CD4-positive, alpha-beta T cell (primary cell): Measurements from ENCODE around the gene RBBP7. TPM values are rescaled to one million over a fixed set of nuclear protein-coding genes. Genes with fewer than 3 reads are reported as not detected.
"Not testable (repeated sequence)": the region's sequence is repeated elsewhere in the genome, so short reads cannot be mapped to it uniquely, and the experiment has no call there.

ENCODE experiments used
- ATAC-seq: fragments of 200-7000 bp; cut with Tn5 transposase; one replicate; pipeline ENCODE4 v1.10.0; 2022; ENCODE audit warnings: mild to moderate bottlenecking; ENCODE audit not compliant: poor library complexity
- CTCF ChIA-PET: fragments of 350-600 bp; sonication (Branson Sonifier 250); formaldehyde crosslinking; loops from one replicate; lab custom pipeline; 2021; ENCODE audit warnings: antibody characterized with exemption, inconsistent platforms; lab: Charles Lee
- POLR2A ChIA-PET: fragments of 350-600 bp; sonication (Branson Sonifier 250); formaldehyde crosslinking; loops from one replicate; lab custom pipeline; 2021; ENCODE audit warnings: antibody characterized with exemption, inconsistent platforms; lab: Charles Lee
- DNase-seq, 14 experiments: peaks; one replicate each; pipeline ENCODE4 v3.0.0-alpha.2; 2013 to 2020; ENCODE audit warnings: mixed read lengths in 2 of 14
- H3K27ac ChIP-seq, 2 donors: one replicate each; pipeline versions ENCODE4 v1.5.1 to v1.7.0; 2013; ENCODE audit warnings: low read length in 2 of 2, low read depth in 1 of 2, mild to moderate bottlenecking in 1 of 2
- H3K27me3 ChIP-seq, 2 experiments: 1 replicate in 1 of 2; 2 replicates in 1 of 2; pipeline versions ENCODE4 v1.6.1 to v1.7.0; 2013; ENCODE audit warnings: low read length in 2 of 2, control low read depth in 1 of 2, mild to moderate bottlenecking in 1 of 2, moderate library complexity in 1 of 2; ENCODE audit not compliant: insufficient read depth in 2 of 2, control insufficient read depth in 1 of 2
- H3K36me3 ChIP-seq: one replicate; pipeline ENCODE4 v1.6.1; 2013; ENCODE audit warnings: low read length, control low read depth; ENCODE audit not compliant: insufficient read depth
- H3K4me1 ChIP-seq: one replicate; pipeline ENCODE4 v1.6.1; 2013; ENCODE audit warnings: low read length, control low read depth; ENCODE audit not compliant: insufficient read depth
- H3K4me3 ChIP-seq: one replicate; pipeline ENCODE4 v1.5.1; 2013; ENCODE audit warnings: mild to moderate bottlenecking, low read length, moderate library complexity
- H3K9me3 ChIP-seq, 2 experiments: 1 replicate in 1 of 2; 2 replicates in 1 of 2; pipeline versions ENCODE4 v1.6.1 to v1.7.0; 2013; ENCODE audit warnings: low read length in 2 of 2, mild to moderate bottlenecking in 2 of 2, control low read depth in 1 of 2, moderate library complexity in 1 of 2; ENCODE audit not compliant: control insufficient read depth in 1 of 2, insufficient read depth in 1 of 2
- H3K27ac Mint-ChIP-seq: one replicate; pipeline ENCODE4 v1.8.0; 2020; ENCODE audit warnings: mixed read lengths
- H3K27me3 Mint-ChIP-seq: one replicate; pipeline ENCODE4 v1.8.0; 2021; ENCODE audit warnings: mixed read lengths
- H3K36me3 Mint-ChIP-seq: one replicate; pipeline ENCODE4 v1.8.0; 2021; ENCODE audit warnings: low read depth, mixed read lengths
- H3K4me1 Mint-ChIP-seq: one replicate; pipeline ENCODE4 v1.8.0; 2021; ENCODE audit warnings: low read depth, mixed read lengths
- H3K4me3 Mint-ChIP-seq: one replicate; pipeline ENCODE4 v1.8.0; 2020; ENCODE audit warnings: mild to moderate bottlenecking, mixed read lengths
- H3K9me3 Mint-ChIP-seq: one replicate; pipeline ENCODE4 v1.8.0; 2020; ENCODE audit warnings: mixed read lengths
- CTCF ChIP-seq: fragments of 200-600 bp; IDR thresholded peaks from one replicate; pipeline ENCODE4 v1.8.0; 2022; ENCODE audit warnings: antibody characterized with exemption, mild to moderate bottlenecking
- intact Hi-C, 2 experiments: fragments of 100-400 bp; cut with DNase I in 1 of 2; cut with micrococcal nuclease in 1 of 2; formaldehyde crosslinking; loops; one replicate each; pipeline versions ENCODE4 v1.15.1 to v1.9.0; 2023 to 2025; cut with DNase I, micrococcal nuclease
- total RNA-seq, 174 experiments: library from RNA in 2 of 174; stranded (reverse) in 2 of 174; gene quantifications; one replicate each; pipeline ENCODE4 v1.2.3 and lab custom pipeline; 2021 to 2026

The RBBP7 gene
- total RNA-seq, 2 experiments from 2014 or later: 104 to 110 TPM

- no peak overlapping the region for H3K27ac Mint-ChIP-seq
- H3K9me3 Mint-ChIP-seq: no peaks in the 10 kb centered on the region
- Histone ChIP-seq H3K4me1 (no peaks in the 10 kb centered on the region), H3K4me3 (no peak overlapping the region), H3K27ac (no peak overlapping the region), H3K9me3 (no peaks in the 10 kb centered on the region), H3K36me3 (peaks cover 57% of the 10 kb centered on the region), H3K27me3 (no peaks in the 10 kb centered on the region)
- ATAC-seq (no peak), DNase-seq (no peak)
- intact Hi-C loops: no loop called here
- H3K4me3 Mint-ChIP-seq: no peak overlapping the region
- peaks cover 80% of the 10 kb centered on the region for H3K36me3 Mint-ChIP-seq
- H3K4me1 Mint-ChIP-seq: peaks cover 20% of the 10 kb centered on the region
- no peaks in the 10 kb centered on the region for H3K27me3 Mint-ChIP-seq
- POLR2A ChIA-PET: no interaction called here
- CTCF ChIA-PET: no interaction called here
- TF ChIP-seq CTCF: no peak
Measured at GRCh38 chrX:16856744-16857143, 13.4 kb downstream of the RBBP7 start.

- ATAC-seq, H3K27ac Mint-ChIP-seq: not testable (repeated sequence)
Measured at GRCh38 chrX:16856076-16856404, 14.1 kb downstream of the RBBP7 start.

GRCh38 chrX:16855363-16856075, 14.6 kb downstream of the RBBP7 start:
- peaks cover 80% of the 10 kb centered on the region for H3K36me3 Mint-ChIP-seq
- H3K4me1 Mint-ChIP-seq: peaks cover 20% of the 10 kb centered on the region
- H3K27me3 ChIP-seq: no peaks in the 10 kb centered on the region
- no peaks in the 10 kb centered on the region for H3K9me3 ChIP-seq
- H3K27ac ChIP-seq: no peak overlapping the region
- POLR2A ChIA-PET: no interaction called here
- H3K36me3 ChIP-seq: peaks cover 59% of the 10 kb centered on the region
- H3K4me3 Mint-ChIP-seq: no peak overlapping the region
- CTCF ChIA-PET: interaction anchor here (0.6 kb wide), 1 partner anchor 37 kb away, joined by 3 read pairs; no protein-coding TSS in a partner anchor
- H3K27ac Mint-ChIP-seq: no peak overlapping the region
- H3K4me3 ChIP-seq: no peak overlapping the region
- DNase-seq (no peak), ATAC-seq (no peak)
- no peaks in the 10 kb centered on the region for H3K9me3 Mint-ChIP-seq
- TF ChIP-seq CTCF: no peak
- intact Hi-C loops: no loop called here
- H3K4me1 ChIP-seq: no peaks in the 10 kb centered on the region
- H3K27me3 Mint-ChIP-seq: no peaks in the 10 kb centered on the region

More at GRCh38 chrX:16856076-16856404, 14.1 kb downstream of the RBBP7 start:
- DNase-seq: peak in 1 of 14 experiments; percentile 29
- H3K36me3 ChIP-seq: peaks cover 56% of the 10 kb centered on the region
- H3K27me3 ChIP-seq, POLR2A ChIA-PET, H3K4me3 Mint-ChIP-seq, intact Hi-C loops, H3K27me3 Mint-ChIP-seq, H3K4me1 ChIP-seq, H3K9me3 Mint-ChIP-seq, H3K9me3 ChIP-seq, H3K27ac ChIP-seq, H3K4me3 ChIP-seq: not testable (repeated sequence)
- CTCF ChIA-PET: interaction anchor here (0.6 kb wide), 1 partner anchor 36 kb away, joined by 3 read pairs; no protein-coding TSS in a partner anchor
- H3K4me1 Mint-ChIP-seq: peaks cover 20% of the 10 kb centered on the region
- H3K36me3 Mint-ChIP-seq: peaks cover 80% of the 10 kb centered on the region

GRCh38 chrX:16853537-16853936, 16.6 kb downstream of the RBBP7 start:
- H3K4me3 ChIP-seq: no peak overlapping the region
- Mint-ChIP-seq H3K4me3 (no peak overlapping the region), H3K4me1 (peaks cover 10% of the 10 kb centered on the region), H3K27me3 (no peaks in the 10 kb centered on the region), H3K36me3 (peaks cover 80% of the 10 kb centered on the region), H3K27ac (no peak overlapping the region), H3K9me3 (no peaks in the 10 kb centered on the region)
- ChIA-PET POLR2A (no interaction called here), CTCF (no interaction called here)
- DNase-seq (no peak), ATAC-seq (no peak)
- H3K36me3 ChIP-seq: peaks cover 60% of the 10 kb centered on the region
- no peaks in the 10 kb centered on the region for H3K4me1 ChIP-seq
- no peak for TF ChIP-seq CTCF
- intact Hi-C loops: no loop called here
- no peaks in the 10 kb centered on the region for H3K27me3 ChIP-seq
- no peaks in the 10 kb centered on the region for H3K9me3 ChIP-seq
- no peak overlapping the region for H3K27ac ChIP-seq
